Fibroblast of villous mesenchyme (primary cell): ENCODE data around the gene PRR5. TPM values are rescaled to one million over a fixed set of nuclear protein-coding genes. Genes with fewer than 3 reads are reported as not detected.
A peak's percentile ranks its signal among the peaks of the same experiment; 100 is the strongest.

ENCODE experiments used
- DNase-seq: peaks from one replicate; pipeline ENCODE4 v3.0.0-alpha.2; 2010; ENCODE audit warnings: low read depth
- H3K4me3 ChIP-seq: 2 replicates; pipeline ENCODE4 v1.5.1; 2011; ENCODE audit warnings: low read depth, mild to moderate bottlenecking, low read length
- total RNA-seq: library from RNA; depleted of rRNA; stranded (reverse); fragments of >200 nt; gene quantifications from 2 replicates; pipeline ENCODE4 v1.2.3, GENCODE V29; 2012
- TF ChIP-seq, protein P1 (sequence below): IDR thresholded peaks from 2 replicates; pipeline ENCODE4 v1.5.1; 2012; ENCODE audit warnings: low read depth, mild to moderate bottlenecking, low read length; ENCODE audit not compliant: insufficient read depth

The PRR5 gene
- total RNA-seq, 1 donor: 16.4 TPM

DNA sequence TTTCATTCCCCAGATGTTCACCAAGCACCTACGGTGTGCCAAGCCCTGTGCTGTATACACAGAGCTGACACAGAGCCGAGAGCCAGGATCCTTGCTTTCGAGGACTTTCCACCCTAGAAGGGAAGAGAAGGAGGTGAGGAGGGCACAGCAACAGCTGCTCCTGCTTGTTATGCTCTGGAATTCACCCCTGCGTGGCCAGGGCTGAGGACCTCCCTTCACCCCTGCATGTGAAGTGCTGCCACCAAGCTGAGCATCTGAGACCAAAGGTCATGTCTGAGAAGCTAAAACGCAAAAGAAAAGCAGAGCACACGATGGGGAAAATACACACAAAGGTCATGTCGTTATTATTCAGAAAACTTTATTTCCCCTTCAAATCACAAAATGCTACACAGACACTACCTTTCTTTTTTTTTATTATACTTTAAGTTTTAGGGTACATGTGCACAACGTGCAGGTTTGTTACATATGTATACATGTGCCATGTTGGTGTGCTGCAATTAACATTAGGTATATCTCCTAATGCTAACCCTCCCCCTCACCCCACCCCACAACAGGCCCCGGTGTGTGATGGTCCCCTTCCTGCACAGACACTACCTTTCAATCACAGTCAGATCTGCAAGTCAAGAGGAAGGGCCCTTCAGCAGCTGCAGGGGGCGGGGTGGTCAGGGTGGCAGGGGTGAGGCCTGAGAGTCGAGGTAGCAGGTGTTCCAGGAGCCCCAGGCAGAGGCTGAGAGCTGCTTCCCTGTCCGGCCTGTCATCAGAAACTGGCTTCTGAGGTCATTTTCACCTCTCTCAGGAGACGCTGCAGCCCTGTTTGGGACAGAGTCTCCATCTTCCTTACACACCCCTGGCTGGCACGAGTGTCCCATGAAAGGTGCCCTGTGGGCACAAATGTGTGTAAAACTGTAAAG lies 40.1 kb upstream of the PRR5 start:
- no peak for DNase-seq
- H3K4me3 ChIP-seq: no peak overlapping the region
- TF ChIP-seq, protein P1, sequence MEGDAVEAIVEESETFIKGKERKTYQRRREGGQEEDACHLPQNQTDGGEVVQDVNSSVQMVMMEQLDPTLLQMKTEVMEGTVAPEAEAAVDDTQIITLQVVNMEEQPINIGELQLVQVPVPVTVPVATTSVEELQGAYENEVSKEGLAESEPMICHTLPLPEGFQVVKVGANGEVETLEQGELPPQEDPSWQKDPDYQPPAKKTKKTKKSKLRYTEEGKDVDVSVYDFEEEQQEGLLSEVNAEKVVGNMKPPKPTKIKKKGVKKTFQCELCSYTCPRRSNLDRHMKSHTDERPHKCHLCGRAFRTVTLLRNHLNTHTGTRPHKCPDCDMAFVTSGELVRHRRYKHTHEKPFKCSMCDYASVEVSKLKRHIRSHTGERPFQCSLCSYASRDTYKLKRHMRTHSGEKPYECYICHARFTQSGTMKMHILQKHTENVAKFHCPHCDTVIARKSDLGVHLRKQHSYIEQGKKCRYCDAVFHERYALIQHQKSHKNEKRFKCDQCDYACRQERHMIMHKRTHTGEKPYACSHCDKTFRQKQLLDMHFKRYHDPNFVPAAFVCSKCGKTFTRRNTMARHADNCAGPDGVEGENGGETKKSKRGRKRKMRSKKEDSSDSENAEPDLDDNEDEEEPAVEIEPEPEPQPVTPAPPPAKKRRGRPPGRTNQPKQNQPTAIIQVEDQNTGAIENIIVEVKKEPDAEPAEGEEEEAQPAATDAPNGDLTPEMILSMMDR: no peak

DNA sequence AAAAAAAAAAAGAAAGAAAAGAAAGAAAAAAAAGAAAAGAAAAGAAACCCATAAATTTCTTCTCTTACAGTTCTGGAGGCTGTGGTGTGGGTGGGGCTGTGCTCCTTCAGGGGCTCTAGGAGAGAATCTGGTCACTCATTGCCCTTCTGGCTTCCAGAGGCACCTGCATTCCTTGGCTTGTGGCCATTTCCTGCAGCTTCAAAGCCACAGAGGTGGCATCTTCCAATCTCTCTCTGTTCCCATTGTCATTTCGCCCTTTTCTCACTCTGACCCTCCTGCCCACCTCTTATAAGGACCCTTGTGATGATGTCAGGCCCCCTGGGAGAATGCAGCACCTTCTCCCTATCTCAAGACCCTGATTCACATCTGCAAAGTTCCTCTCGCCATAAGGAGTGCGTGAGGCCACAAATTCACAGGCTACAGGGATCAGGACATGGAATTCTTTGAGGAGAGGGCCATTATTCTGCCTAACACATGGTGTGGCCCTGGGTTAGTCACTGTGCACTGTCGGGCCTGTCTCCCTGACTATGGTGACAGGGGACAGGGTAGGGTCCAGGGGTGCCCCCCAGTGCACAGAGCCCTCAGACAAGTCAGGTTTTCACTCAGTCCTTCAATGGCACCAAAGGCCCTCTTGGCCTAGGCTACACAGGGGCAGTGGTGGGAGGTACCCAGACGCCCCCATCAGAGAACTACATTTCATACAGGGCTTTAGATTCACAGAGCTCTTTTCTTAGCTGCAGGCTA lies 38.6 kb upstream of the PRR5 start:
- no peak overlapping the region for H3K4me3 ChIP-seq
- DNase-seq: no peak
- TF ChIP-seq, protein P1: no peak

DNA sequence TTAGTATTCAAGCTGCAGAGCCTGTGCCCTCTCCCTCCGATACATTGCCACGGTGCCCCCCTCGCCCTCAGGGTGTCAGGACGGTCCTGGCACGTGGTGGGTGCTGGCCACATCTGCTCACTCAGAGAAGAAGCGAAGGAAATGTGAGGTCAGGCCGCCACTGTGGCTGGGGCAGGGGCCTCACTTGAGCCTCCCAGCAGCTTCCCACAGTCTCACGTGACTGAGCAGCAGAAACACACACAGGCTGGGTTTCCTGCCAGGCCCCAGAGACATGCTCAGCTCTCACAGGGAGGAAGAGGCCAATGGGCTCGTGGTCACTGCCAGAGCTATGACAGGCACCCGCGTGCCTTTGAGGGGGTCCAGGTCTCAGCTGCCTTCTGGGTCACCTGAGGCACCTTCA lies 37.9 kb upstream of the PRR5 start:
- TF ChIP-seq, protein P1: no peak
- H3K4me3 ChIP-seq: no peak overlapping the region
- peak; percentile 76 for DNase-seq

GRCh38 chr22:44665115-44665514 lies 36.9 kb upstream of the PRR5 start:
- peak; percentile 29 for DNase-seq
- TF ChIP-seq, protein P1: no peak
- H3K4me3 ChIP-seq: no peak overlapping the region

GRCh38 chr22:44666207-44666585 lies 35.8 kb upstream of the PRR5 start:
- no peak overlapping the region for H3K4me3 ChIP-seq
- TF ChIP-seq, protein P1: no peak
- no peak for DNase-seq

GRCh38 chr22:44667276-44667675 lies 34.7 kb upstream of the PRR5 start:
- DNase-seq: no peak
- TF ChIP-seq, protein P1: no peak
- H3K4me3 ChIP-seq: no peak overlapping the region
